ENCODE data around the gene AP3S2.

DNA sequence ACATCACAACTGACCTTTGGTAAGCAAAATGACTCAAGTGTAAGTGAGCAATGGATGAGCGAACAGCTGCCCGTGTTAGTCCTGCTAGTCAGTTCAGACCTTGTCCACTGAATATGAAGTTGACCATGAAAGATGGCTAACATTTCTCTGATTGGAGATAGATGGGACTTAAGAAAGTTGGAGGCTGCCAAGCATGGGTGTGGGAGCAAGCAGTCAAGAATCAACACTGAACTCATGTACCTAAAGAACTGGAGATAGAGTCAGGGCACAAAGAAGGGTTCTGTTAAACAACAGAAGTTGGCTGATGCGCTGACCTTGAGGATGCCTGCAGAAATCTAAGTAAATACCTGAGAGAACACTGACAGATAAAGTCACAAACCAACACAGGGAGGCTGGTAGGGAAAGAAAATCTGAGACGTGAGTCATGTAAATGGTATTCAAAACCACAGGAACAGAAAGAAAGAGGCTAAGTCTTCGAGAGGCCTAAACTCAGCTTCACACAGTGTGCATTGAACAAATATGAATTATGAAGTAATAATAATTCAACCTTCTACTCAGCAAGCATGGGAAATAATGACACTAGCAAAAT lies 48.4 kb downstream of the AP3S2 start:
- TF ChIP-seq POLR2A (IDR thresholded peaks at IDR 0.05): no peak
- TF ChIP-seq, protein P1, sequence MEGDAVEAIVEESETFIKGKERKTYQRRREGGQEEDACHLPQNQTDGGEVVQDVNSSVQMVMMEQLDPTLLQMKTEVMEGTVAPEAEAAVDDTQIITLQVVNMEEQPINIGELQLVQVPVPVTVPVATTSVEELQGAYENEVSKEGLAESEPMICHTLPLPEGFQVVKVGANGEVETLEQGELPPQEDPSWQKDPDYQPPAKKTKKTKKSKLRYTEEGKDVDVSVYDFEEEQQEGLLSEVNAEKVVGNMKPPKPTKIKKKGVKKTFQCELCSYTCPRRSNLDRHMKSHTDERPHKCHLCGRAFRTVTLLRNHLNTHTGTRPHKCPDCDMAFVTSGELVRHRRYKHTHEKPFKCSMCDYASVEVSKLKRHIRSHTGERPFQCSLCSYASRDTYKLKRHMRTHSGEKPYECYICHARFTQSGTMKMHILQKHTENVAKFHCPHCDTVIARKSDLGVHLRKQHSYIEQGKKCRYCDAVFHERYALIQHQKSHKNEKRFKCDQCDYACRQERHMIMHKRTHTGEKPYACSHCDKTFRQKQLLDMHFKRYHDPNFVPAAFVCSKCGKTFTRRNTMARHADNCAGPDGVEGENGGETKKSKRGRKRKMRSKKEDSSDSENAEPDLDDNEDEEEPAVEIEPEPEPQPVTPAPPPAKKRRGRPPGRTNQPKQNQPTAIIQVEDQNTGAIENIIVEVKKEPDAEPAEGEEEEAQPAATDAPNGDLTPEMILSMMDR (IDR thresholded peaks at IDR 0.05): no peak
- TF ChIP-seq EP300 (IDR thresholded peaks at IDR 0.05): no peak
- TF ChIP-seq POLR2AphosphoS5 (IDR thresholded peaks at IDR 0.05): no peak

Measured in suprapubic skin (tissue), 4 donors.